H9 (cell line): ENCODE measurements around the gene ANKRD55. TPM values are rescaled to one million over a fixed set of nuclear protein-coding genes. Genes with fewer than 3 reads are reported as not detected.

ENCODE experiments used
- DNase-seq: peaks from one replicate; pipeline ENCODE4 v3.0.0-alpha.2; 2017
- H2AFZ ChIP-seq: one replicate; pipeline ENCODE4 v1.6.1; 2013; ENCODE audit warnings: mild to moderate bottlenecking, low read length, control low read depth, moderate library complexity
- H2AK5ac ChIP-seq: 2 replicates; pipeline ENCODE4 v1.6.1; 2013; ENCODE audit warnings: low read length, control low read depth, mixed read lengths; ENCODE audit not compliant: insufficient read length
- H2BK120ac ChIP-seq: one replicate; pipeline ENCODE4 v1.6.1; 2013; ENCODE audit warnings: low read depth, mild to moderate bottlenecking, low read length, control low read depth, inconsistent platforms; ENCODE audit not compliant: poor library complexity, severe bottlenecking
- H2BK12ac ChIP-seq: 2 replicates; pipeline ENCODE4 v1.6.1; 2013; ENCODE audit warnings: low read length, control low read depth, mixed read lengths, low read depth; ENCODE audit not compliant: insufficient read length
- H2BK15ac ChIP-seq: 2 replicates; pipeline ENCODE4 v1.6.1; 2013; ENCODE audit warnings: low read depth, low read length, control low read depth
- H2BK20ac ChIP-seq: one replicate; pipeline ENCODE4 v1.6.1; 2013; ENCODE audit warnings: low read depth, mild to moderate bottlenecking, low read length, control low read depth, inconsistent platforms; ENCODE audit not compliant: poor library complexity, severe bottlenecking
- H2BK5ac ChIP-seq: 2 replicates; pipeline ENCODE4 v1.6.1; 2013; ENCODE audit warnings: low read length, control low read depth, mixed read lengths; ENCODE audit not compliant: insufficient read length
- H3K14ac ChIP-seq: 2 replicates; pipeline ENCODE4 v1.6.1; 2013; ENCODE audit warnings: low read length, control low read depth; ENCODE audit not compliant: insufficient read depth
- H3K18ac ChIP-seq: 2 replicates; pipeline ENCODE4 v1.6.1; 2013; ENCODE audit warnings: low read depth, mild to moderate bottlenecking, mixed read lengths, low read length, control low read depth; ENCODE audit not compliant: insufficient read length
- H3K23ac ChIP-seq: 2 replicates; pipeline ENCODE4 v1.6.1; 2013; ENCODE audit warnings: low read length, control low read depth, mixed read lengths, low read depth; ENCODE audit not compliant: insufficient read length
- H3K23me2 ChIP-seq: 2 replicates; pipeline ENCODE4 v1.6.1; 2013; ENCODE audit warnings: low read depth, mild to moderate bottlenecking, mixed read lengths, low read length, control low read depth; ENCODE audit not compliant: insufficient read length, poor library complexity, severe bottlenecking
- H3K27ac ChIP-seq: 2 replicates; pipeline ENCODE4 v1.5.1; 2013; ENCODE audit warnings: low read length, control low read depth, mixed read lengths, low read depth; ENCODE audit not compliant: insufficient read length
- H3K27me3 ChIP-seq: 2 replicates; pipeline ENCODE4 v1.6.1; 2013; ENCODE audit warnings: low read length, control low read depth, inconsistent platforms; ENCODE audit not compliant: insufficient read depth
- H3K4ac ChIP-seq: 2 replicates; pipeline ENCODE4 v1.6.1; 2013; ENCODE audit warnings: low read depth, mild to moderate bottlenecking, control low read depth, inconsistent platforms, low read length, moderate library complexity
- H3K4me1 ChIP-seq: 2 replicates; pipeline ENCODE4 v1.6.1; 2013; ENCODE audit warnings: low read length, control low read depth, inconsistent platforms; ENCODE audit not compliant: insufficient read depth
- H3K4me2 ChIP-seq: 2 replicates; pipeline ENCODE4 v1.6.1; 2013; ENCODE audit warnings: low read length, control low read depth, mixed read lengths; ENCODE audit not compliant: insufficient read length, insufficient read depth
- H3K56ac ChIP-seq: 2 replicates; pipeline ENCODE4 v1.6.1; 2013; ENCODE audit warnings: low read depth, mild to moderate bottlenecking, mixed read lengths, low read length, control low read depth; ENCODE audit not compliant: insufficient read length
- H3K79me1 ChIP-seq: 2 replicates; pipeline ENCODE4 v1.6.1; 2013; ENCODE audit warnings: low read depth, mild to moderate bottlenecking, moderate library complexity, low read length, control low read depth, inconsistent platforms; ENCODE audit not compliant: insufficient read depth, poor library complexity, severe bottlenecking
- H3K79me2 ChIP-seq: 2 replicates; pipeline ENCODE4 v1.6.1; 2013; ENCODE audit warnings: low read length, control low read depth, inconsistent platforms; ENCODE audit not compliant: insufficient read depth
- H3K9ac ChIP-seq: 2 replicates; pipeline ENCODE4 v1.6.1; 2013; ENCODE audit warnings: low read length, control low read depth, mixed read lengths; ENCODE audit not compliant: insufficient read length; ENCODE audit errors: extremely low read depth
- H3K9me3 ChIP-seq: one replicate; pipeline ENCODE4 v1.6.1; 2013; ENCODE audit warnings: low read depth, low read length, inconsistent platforms; ENCODE audit not compliant: control insufficient read depth
- H3T11ph ChIP-seq: one replicate; pipeline ENCODE4 v1.6.1; 2013; ENCODE audit warnings: mild to moderate bottlenecking, low read length, control low read depth, inconsistent platforms
- H4K20me1 ChIP-seq: one replicate; pipeline ENCODE4 v1.6.1; 2013; ENCODE audit not compliant: control insufficient read depth, insufficient read length, insufficient read depth
- H4K5ac ChIP-seq: 2 replicates; pipeline ENCODE4 v1.6.1; 2013; ENCODE audit warnings: low read depth, mild to moderate bottlenecking, mixed read lengths, low read length, control low read depth; ENCODE audit not compliant: insufficient read length
- H4K8ac ChIP-seq: replicated peaks from 2 replicates; pipeline ENCODE4 v1.6.1; 2013; ENCODE audit warnings: low read length, control low read depth, mixed read lengths, low read depth; ENCODE audit not compliant: insufficient read length
- H4K91ac ChIP-seq: 2 replicates; pipeline ENCODE4 v1.6.1; 2013; ENCODE audit warnings: low read depth, mild to moderate bottlenecking, moderate library complexity, mixed read lengths, low read length, control low read depth; ENCODE audit not compliant: insufficient read length
- H3K27ac Mint-ChIP-seq, 3 experiments: 2 replicates in 2 of 3; 3 replicates in 1 of 3; pipeline ENCODE4 v1.8.0; 2020 to 2021; ENCODE audit warnings: mixed read lengths in 3 of 3, mild to moderate bottlenecking in 1 of 3, moderate library complexity in 1 of 3
- H3K27me3 Mint-ChIP-seq: 2 replicates; pipeline ENCODE4 v1.8.0; 2021; ENCODE audit warnings: low read depth, mild to moderate bottlenecking, moderate library complexity, mixed read lengths
- H3K36me3 Mint-ChIP-seq, 3 experiments: 2 replicates in 2 of 3; 3 replicates in 1 of 3; pipeline ENCODE4 v1.8.0; 2020 to 2021; ENCODE audit warnings: low read depth in 3 of 3, mixed read lengths in 3 of 3; ENCODE audit not compliant: insufficient read depth in 1 of 3
- H3K4me1 Mint-ChIP-seq, 2 experiments: 2 replicates each; pipeline ENCODE4 v1.8.0; 2020; ENCODE audit warnings: mixed read lengths in 2 of 2
- H3K4me3 Mint-ChIP-seq, 2 experiments: 2 replicates in 1 of 2; 3 replicates in 1 of 2; pipeline ENCODE4 v1.8.0; 2020 to 2021; ENCODE audit warnings: mild to moderate bottlenecking in 2 of 2, mixed read lengths in 2 of 2, moderate library complexity in 1 of 2
- H3K9me3 Mint-ChIP-seq, 2 experiments: 2 replicates in 1 of 2; 3 replicates in 1 of 2; pipeline ENCODE4 v1.8.0; 2020; ENCODE audit warnings: mild to moderate bottlenecking in 2 of 2, mixed read lengths in 2 of 2, moderate library complexity in 1 of 2
- CTCF ChIP-seq: fragments of 200-600 bp; sonication (generic); conservative IDR thresholded peaks from 3 replicates; pipeline ENCODE4 v1.8.0; 2021; ENCODE audit warnings: antibody characterized with exemption, mild to moderate bottlenecking
- WGBS: extraction: QIAGEN DNeasy Blood & Tissue Kit; methylation state at CpG from one replicate; pipeline ENCODE4 v1.1.7; 2013; ENCODE audit warnings: missing lambda C conversion rate, low lambda C conversion rate, mixed read lengths; ENCODE audit not compliant: insufficient read length; ENCODE audit errors: extremely low coverage; 5-methylcytosine and 5-hydroxymethylcytosine counted together
- total RNA-seq: library from RNA; stranded (reverse); gene quantifications from 2 replicates; pipeline ENCODE4 v1.2.1, GENCODE V29; 2021

ANKRD55 gene
- total RNA-seq, 1 experiment from 2014 or later: not detected

- no peaks in the 10 kb centered on the region for H4K20me1 ChIP-seq
- DNase-seq: peak; percentile 27
- H2AFZ ChIP-seq: no peak overlapping the region
- no peak overlapping the region for H3K18ac ChIP-seq
- no peak overlapping the region for H2BK15ac ChIP-seq
- no CpG with 5 or more reads among the region's 2 CpGs for WGBS
- H3K14ac ChIP-seq: no peak overlapping the region
- H3K9ac ChIP-seq: no peak overlapping the region
- no peak overlapping the region for H2BK120ac ChIP-seq
- Mint-ChIP-seq H3K4me1 (peaks cover 0 to 8% of the 10 kb centered on the region in 2 experiments; a peak in 3 of 4 replicates), H3K27me3 (no peaks in the 10 kb centered on the region; the same call in 1 of the 2 replicates), H3K27ac (peak overlapping the region in 1 of 3 experiments; percentile 93; a peak in 2 of 7 replicates), H3K36me3 (peaks cover 0 to 3% (median 0%) of the 10 kb centered on the region in 3 experiments; a peak in 2 of 7 replicates), H3K9me3 (peaks cover 0 to 2% of the 10 kb centered on the region in 2 experiments; a peak in 1 of 5 replicates), H3K4me3 (no peak overlapping the region)
- no peaks in the 10 kb centered on the region for H3K79me1 ChIP-seq
- H3K23ac ChIP-seq: no peak overlapping the region
- no peak overlapping the region for H3K27ac ChIP-seq
- H2BK20ac ChIP-seq: no peak overlapping the region
- no peak overlapping the region for H2BK5ac ChIP-seq
- H3K4me2 ChIP-seq: no peak overlapping the region
- H3K79me2 ChIP-seq: no peaks in the 10 kb centered on the region
- no peak overlapping the region for H4K91ac ChIP-seq
- no peak overlapping the region for H3K56ac ChIP-seq
- peaks cover 3% of the 10 kb centered on the region; the same call in 1 of the 2 replicates for H3K4me1 ChIP-seq
- H3K9me3 ChIP-seq: no peaks in the 10 kb centered on the region
- no peaks in the 10 kb centered on the region for H3K23me2 ChIP-seq
- no peak overlapping the region for H4K8ac ChIP-seq
- H2AK5ac ChIP-seq: no peak overlapping the region
- H3K27me3 ChIP-seq: no peaks in the 10 kb centered on the region
- no peak overlapping the region for H2BK12ac ChIP-seq
- H3T11ph ChIP-seq: no peak overlapping the region
- no peak overlapping the region for H3K4ac ChIP-seq
- no peak overlapping the region for H4K5ac ChIP-seq
- no peak for TF ChIP-seq CTCF
These were observed 46.8 kb upstream of the ANKRD55 start for GRCh38 chr5:56279979-56280378.
